SK-N-SH treated with all-trans-retinoic acid at 6 μM for 48 hours (cell line): Measurements from ENCODE around the gene RNU6-7.
A peak's percentile ranks its signal among the peaks of the same experiment; 100 is the strongest.

ENCODE experiments used
- ATAC-seq: fragments of 200-7000 bp; cut with Tn5 transposase; 3 replicates; pipeline ENCODE4 v1.9.1; 2020; ENCODE audit warnings: mild to moderate bottlenecking, moderate library complexity
- ARNTL ChIP-seq: fragments of 450-650 bp; formaldehyde crosslinking; IDR thresholded peaks from 2 replicates; pipeline ENCODE4 v1.5.0; 2020; ENCODE audit warnings: low read depth, mild to moderate bottlenecking, moderate library complexity, borderline replicate concordance
- CREB5 ChIP-seq: fragments of 250-450 bp; sonication (Bioruptor Pico); IDR thresholded peaks from 2 replicates; pipeline ENCODE4 v1.5.1; 2020; ENCODE audit warnings: low read depth, mild to moderate bottlenecking, moderate library complexity
- CSDC2 ChIP-seq: fragments of 250-450 bp; sonication (Bioruptor Pico); IDR thresholded peaks from 2 replicates; pipeline ENCODE4 v1.5.0; 2020; ENCODE audit warnings: mild to moderate bottlenecking, moderate library complexity
- CSRNP3 ChIP-seq: fragments of 250-450 bp; sonication (Bioruptor Pico); IDR thresholded peaks from 2 replicates; pipeline ENCODE4 v1.5.1; 2021; ENCODE audit warnings: mild to moderate bottlenecking, moderate library complexity
- ESRRG ChIP-seq: fragments of 250-450 bp; sonication (Bioruptor Pico); IDR thresholded peaks from 2 replicates; pipeline ENCODE4 v1.6.1; 2021; ENCODE audit warnings: mild to moderate bottlenecking
- GLIS3 ChIP-seq: fragments of 250-450 bp; sonication (Bioruptor Pico); IDR thresholded peaks from 2 replicates; pipeline ENCODE4 v1.5.0; 2020; ENCODE audit warnings: mild to moderate bottlenecking, moderate library complexity
- ISL1 ChIP-seq: fragments of 250-450 bp; sonication (Bioruptor Pico); IDR thresholded peaks from 2 replicates; pipeline ENCODE4 v2.1.2; 2022; ENCODE audit warnings: mild to moderate bottlenecking, moderate library complexity
- OSR1 ChIP-seq: fragments of 250-450 bp; sonication (Bioruptor Pico); IDR thresholded peaks from 2 replicates; pipeline ENCODE4 v1.8.0; 2022; ENCODE audit warnings: moderate library complexity, mild to moderate bottlenecking, inconsistent platforms
- PATZ1 ChIP-seq: fragments of 250-450 bp; sonication (Bioruptor Pico); IDR thresholded peaks from 2 replicates; pipeline ENCODE4 v1.8.0; 2020; ENCODE audit warnings: mild to moderate bottlenecking, moderate library complexity, borderline replicate concordance
- POU6F1 ChIP-seq: fragments of 250-450 bp; sonication (Bioruptor Pico); IDR thresholded peaks from 2 replicates; pipeline ENCODE4 v1.8.0; 2021; ENCODE audit warnings: low read depth, mild to moderate bottlenecking, moderate library complexity, borderline replicate concordance
- PPARA ChIP-seq: fragments of 250-450 bp; sonication (Bioruptor Pico); IDR thresholded peaks from 2 replicates; pipeline ENCODE4 v1.5.0; 2020; ENCODE audit warnings: mild to moderate bottlenecking, borderline replicate concordance
- RARB ChIP-seq: fragments of 250-450 bp; sonication (Bioruptor Pico); IDR thresholded peaks from 2 replicates; pipeline ENCODE4 v1.8.0; 2021; ENCODE audit warnings: mild to moderate bottlenecking, moderate library complexity
- SNAI2 ChIP-seq: fragments of 250-450 bp; sonication (Bioruptor Pico); IDR thresholded peaks from 2 replicates; pipeline ENCODE4 v1.5.0; 2020; ENCODE audit warnings: mild to moderate bottlenecking, moderate library complexity
- TCF4 ChIP-seq: fragments of 250-450 bp; sonication (Bioruptor Pico); IDR thresholded peaks from 2 replicates; pipeline ENCODE4 v1.8.0; 2021; ENCODE audit warnings: mild to moderate bottlenecking, moderate library complexity, borderline replicate concordance
- TOX ChIP-seq: fragments of 250-450 bp; sonication (Bioruptor Pico); IDR thresholded peaks from 2 replicates; pipeline ENCODE4 v1.8.0; 2021; ENCODE audit warnings: mild to moderate bottlenecking, moderate library complexity, borderline replicate concordance
- TSHZ2 ChIP-seq: fragments of 250-450 bp; sonication (Bioruptor Pico); IDR thresholded peaks from 2 replicates; pipeline ENCODE4 v1.5.0; 2020; ENCODE audit warnings: mild to moderate bottlenecking, moderate library complexity
- ZC3H10 ChIP-seq: fragments of 250-450 bp; sonication (Bioruptor Pico); IDR thresholded peaks from 2 replicates; pipeline ENCODE4 v1.5.1; 2021; ENCODE audit warnings: mild to moderate bottlenecking, moderate library complexity
- ZFP3 ChIP-seq: fragments of 250-450 bp; sonication (Bioruptor Pico); IDR thresholded peaks from 2 replicates; pipeline ENCODE4 v1.5.0; 2020; ENCODE audit warnings: mild to moderate bottlenecking, moderate library complexity
- ZFP30 ChIP-seq: fragments of 450-650 bp; formaldehyde crosslinking; IDR thresholded peaks from 2 replicates; pipeline ENCODE4 v1.5.0; 2022; ENCODE audit warnings: mild to moderate bottlenecking, moderate library complexity
- ZNF565 ChIP-seq: fragments of 450-650 bp; formaldehyde crosslinking; conservative IDR thresholded peaks from 2 replicates; pipeline ENCODE4 v1.5.0; 2020; ENCODE audit warnings: low read depth, mild to moderate bottlenecking, moderate library complexity
- ZNF70 ChIP-seq: fragments of 450-650 bp; formaldehyde crosslinking; IDR thresholded peaks from 2 replicates; pipeline ENCODE4 v1.5.0; 2020; ENCODE audit warnings: mild to moderate bottlenecking, moderate library complexity
- ZNF8 ChIP-seq: fragments of 450-650 bp; formaldehyde crosslinking; IDR thresholded peaks from 2 replicates; pipeline ENCODE4 v1.5.0; 2020; ENCODE audit warnings: mild to moderate bottlenecking, moderate library complexity

Gene RNU6-7

GRCh38 chr14:32244404-32244803, 42.6 kb downstream of the RNU6-7 start:
- TF ChIP-seq OSR1 (CRISPR knock-in tag) (no peak), ZFP30 (CRISPR knock-in tag) (no peak), ZNF70 (CRISPR knock-in tag) (no peak), ZFP3 (no peak), ZNF565 (no peak), ISL1 (CRISPR knock-in tag) (no peak), POU6F1 (CRISPR knock-in tag) (no peak), CREB5 (CRISPR knock-in tag) (no peak), PPARA (no peak), ZC3H10 (no peak), GLIS3 (no peak), CSRNP3 (CRISPR knock-in tag) (no peak), TCF4 (CRISPR knock-in tag) (no peak), ARNTL (CRISPR knock-in tag) (no peak), ESRRG (CRISPR knock-in tag) (no peak)
- ATAC-seq = 0 out of 3 replicates have a peak, but pooled peaks have one; percentile 59

GRCh38 chr14:32246751-32247150, 44.9 kb downstream of the RNU6-7 start:
- ATAC-seq = no peak

GRCh38 chr14:32249371-32249770, 47.5 kb downstream of the RNU6-7 start:
- ATAC-seq = no peak
- TF ChIP-seq TOX (CRISPR knock-in tag) (no peak), ESRRG (CRISPR knock-in tag) (no peak), ZNF8 (CRISPR knock-in tag) (no peak), RARB (no peak), POU6F1 (CRISPR knock-in tag) (no peak)

More at GRCh38 chr14:32246751-32247150, 44.9 kb downstream of the RNU6-7 start:
- no peak for TF ChIP-seq TSHZ2 (CRISPR knock-in tag)
- no peak for TF ChIP-seq ZC3H10
- TF ChIP-seq ZNF70 (CRISPR knock-in tag) = no peak
- no peak for TF ChIP-seq GLIS3
- no peak for TF ChIP-seq SNAI2 (CRISPR knock-in tag)
- no peak for TF ChIP-seq ZNF565

GRCh38 chr14:32249780-32250179, 47.9 kb downstream of the RNU6-7 start:
- ATAC-seq = no peak
- no peak for TF ChIP-seq SNAI2 (CRISPR knock-in tag)
- no peak for TF ChIP-seq CREB5 (CRISPR knock-in tag)
- no peak for TF ChIP-seq POU6F1 (CRISPR knock-in tag)
- no peak for TF ChIP-seq TCF4 (CRISPR knock-in tag)
- no peak for TF ChIP-seq ISL1 (CRISPR knock-in tag)
- no peak for TF ChIP-seq CSDC2
- no peak for TF ChIP-seq OSR1 (CRISPR knock-in tag)
- TF ChIP-seq ZC3H10 = no peak
- TF ChIP-seq ZNF565 = no peak
- TF ChIP-seq RARB = no peak
- TF ChIP-seq ZNF8 (CRISPR knock-in tag) = no peak
- TF ChIP-seq ARNTL (CRISPR knock-in tag) = no peak
- TF ChIP-seq PATZ1 (CRISPR knock-in tag) = no peak
- TF ChIP-seq TOX (CRISPR knock-in tag) = no peak
